Ascending aorta (tissue), 2 donors: ENCODE data around the gene SLC26A2. TPM values are rescaled to one million over a fixed set of nuclear protein-coding genes. Genes with fewer than 3 reads are reported as not detected.

Experiments
- DNase-seq, 2 donors: peaks; one replicate each; pipeline ENCODE4 v3.0.0-alpha.2; 2019; ENCODE audit warnings: low spot score in 2 of 2
- H3K27ac ChIP-seq, 2 donors: fragments of 200-600 bp; sonication (generic); one replicate each; pipeline ENCODE4 v1.5.1; 2016 to 2017; ENCODE audit warnings: mild to moderate bottlenecking in 1 of 2
- H3K27me3 ChIP-seq: fragments of 200-600 bp; sonication (generic); one replicate; pipeline ENCODE4 v1.5.1; 2017
- H3K36me3 ChIP-seq, 2 donors: fragments of 200-600 bp; sonication (generic); one replicate each; pipeline ENCODE4 v1.5.1; 2016
- H3K4me1 ChIP-seq, 2 donors: fragments of 200-600 bp; sonication (generic); one replicate each; pipeline ENCODE4 v1.5.1; 2016 to 2017; ENCODE audit warnings: mild to moderate bottlenecking in 1 of 2
- H3K4me3 ChIP-seq, 2 donors: fragments of 200-600 bp; sonication (generic); one replicate each; pipeline ENCODE4 v1.5.1; 2016 to 2017; ENCODE audit warnings: mild to moderate bottlenecking in 1 of 2
- H3K9me3 ChIP-seq, 2 donors: fragments of 200-600 bp; sonication (generic); one replicate each; pipeline ENCODE4 v1.5.1; 2016
- intact Hi-C: fragments of 100-400 bp; cut with DNase I; formaldehyde crosslinking; loops from one replicate; pipeline ENCODE4 v1.15.1; 2023
- total RNA-seq: library from RNA; depleted of rRNA; stranded (reverse); fragments of >200 nt; gene quantifications from one replicate; pipeline ENCODE4 v1.1.0, GENCODE V29; 2016
- TF ChIP-seq, protein P1 (sequence below), 3 experiments: fragments of 200-600 bp in 2 of 3; fragments of 450-650 bp in 1 of 3; sonication (generic) in 2 of 3; IDR thresholded peaks; one replicate each; pipeline ENCODE4 v1.5.1; 2016 to 2019; ENCODE audit warnings: antibody characterized with exemption in 3 of 3, mild to moderate bottlenecking in 1 of 3, moderate library complexity in 1 of 3

Gene SLC26A2
- total RNA-seq, 1 donor from 2014 or later: 6.9 TPM

DNA sequence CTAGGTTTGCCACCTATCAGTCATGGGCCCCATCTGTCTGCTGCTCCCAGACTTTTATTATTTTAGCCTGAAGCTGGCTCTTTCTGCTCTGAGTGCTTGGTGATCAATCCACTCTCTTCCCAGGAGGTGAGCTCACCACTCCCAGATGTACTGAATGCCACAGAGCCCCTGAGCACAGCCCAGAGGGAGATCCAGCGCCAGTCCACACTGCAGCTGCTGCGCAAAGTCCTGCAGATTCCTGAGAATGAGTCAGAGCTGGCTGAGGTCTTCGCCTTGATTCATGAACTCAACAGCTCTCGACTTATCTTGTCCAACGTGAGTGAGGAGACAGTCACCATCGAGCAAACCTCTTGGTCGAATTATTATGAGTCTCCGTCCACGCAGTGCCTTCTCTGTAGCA lies 76.0 kb downstream of the SLC26A2 start:
- no peak overlapping the region for H3K4me3 ChIP-seq
- no peaks in the 10 kb centered on the region for H3K27me3 ChIP-seq
- DNase-seq: no peak
- H3K4me1 ChIP-seq: no peaks in the 10 kb centered on the region
- intact Hi-C loops: no loop called here
- H3K9me3 ChIP-seq: no peaks in the 10 kb centered on the region
- TF ChIP-seq, protein P1, sequence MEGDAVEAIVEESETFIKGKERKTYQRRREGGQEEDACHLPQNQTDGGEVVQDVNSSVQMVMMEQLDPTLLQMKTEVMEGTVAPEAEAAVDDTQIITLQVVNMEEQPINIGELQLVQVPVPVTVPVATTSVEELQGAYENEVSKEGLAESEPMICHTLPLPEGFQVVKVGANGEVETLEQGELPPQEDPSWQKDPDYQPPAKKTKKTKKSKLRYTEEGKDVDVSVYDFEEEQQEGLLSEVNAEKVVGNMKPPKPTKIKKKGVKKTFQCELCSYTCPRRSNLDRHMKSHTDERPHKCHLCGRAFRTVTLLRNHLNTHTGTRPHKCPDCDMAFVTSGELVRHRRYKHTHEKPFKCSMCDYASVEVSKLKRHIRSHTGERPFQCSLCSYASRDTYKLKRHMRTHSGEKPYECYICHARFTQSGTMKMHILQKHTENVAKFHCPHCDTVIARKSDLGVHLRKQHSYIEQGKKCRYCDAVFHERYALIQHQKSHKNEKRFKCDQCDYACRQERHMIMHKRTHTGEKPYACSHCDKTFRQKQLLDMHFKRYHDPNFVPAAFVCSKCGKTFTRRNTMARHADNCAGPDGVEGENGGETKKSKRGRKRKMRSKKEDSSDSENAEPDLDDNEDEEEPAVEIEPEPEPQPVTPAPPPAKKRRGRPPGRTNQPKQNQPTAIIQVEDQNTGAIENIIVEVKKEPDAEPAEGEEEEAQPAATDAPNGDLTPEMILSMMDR (IDR thresholded peaks at IDR 0.05): no peak
- peaks cover 55 to 95% of the 10 kb centered on the region in 2 donors for H3K36me3 ChIP-seq
- no peak overlapping the region for H3K27ac ChIP-seq

Other genes starting within 250 kb of the SLC26A2 start
- gene PPARGC1B, start 230.4 kb upstream of the SLC26A2 start, total RNA-seq: 0.96 TPM
- gene PDE6A, start 16.0 kb upstream of the SLC26A2 start, total RNA-seq: not detected
- 4.2 TPM for gene TIGD6, start 39.9 kb downstream of the SLC26A2 start, total RNA-seq
- 56.4 TPM for gene HMGXB3, start 40.0 kb downstream of the SLC26A2 start, total RNA-seq
- gene CSF1R, start 125.8 kb downstream of the SLC26A2 start, total RNA-seq: 70.9 TPM
- gene PDGFRB, start 195.1 kb downstream of the SLC26A2 start, total RNA-seq: 341 TPM
- not detected for gene CDX1, start 206.0 kb downstream of the SLC26A2 start, total RNA-seq
- gene SLC6A7, start 229.3 kb downstream of the SLC26A2 start, total RNA-seq: not detected